Right lobe of liver (tissue), 6 donors: ENCODE results near the gene KANSL1. TPM values are rescaled to one million over a fixed set of nuclear protein-coding genes. Genes with fewer than 3 reads are reported as not detected.

Experiments used
- ATAC-seq, 4 donors: fragments of 200-7000 bp; cut with Tn5 transposase; one replicate each; pipeline ENCODE4 v1.9.1; 2020; ENCODE audit warnings: mild to moderate bottlenecking in 4 of 4, moderate library complexity in 4 of 4
- DNase-seq, 3 donors: peaks; one replicate each; pipeline ENCODE4 v3.0.0-alpha.2; 2020
- H3K27ac ChIP-seq, 3 donors: fragments of 200-600 bp; one replicate each; pipeline ENCODE4 v1.8.0; 2022
- H3K27me3 ChIP-seq, 2 donors: fragments of 200-600 bp; one replicate each; pipeline ENCODE4 v1.8.0; 2022
- H3K36me3 ChIP-seq, 4 donors: fragments of 200-600 bp; sonication (generic) in 1 of 4; one replicate each; pipeline versions ENCODE4 v1.5.1 to v1.8.0; 2017 to 2022; ENCODE audit warnings: control low read depth in 1 of 4
- H3K4me1 ChIP-seq, 4 donors: fragments of 200-600 bp; sonication (generic) in 1 of 4; one replicate each; pipeline versions ENCODE4 v1.5.1 to v1.8.0; 2017 to 2022; ENCODE audit warnings: control low read depth in 1 of 4
- H3K4me3 ChIP-seq, 3 donors: fragments of 200-600 bp; one replicate each; pipeline ENCODE4 v1.8.0; 2022
- H3K9me3 ChIP-seq, 4 donors: fragments of 200-600 bp; sonication (generic) in 1 of 4; one replicate each; pipeline versions ENCODE4 v1.5.1 to v1.8.0; 2017 to 2022; ENCODE audit warnings: control low read depth in 1 of 4
- CTCF ChIP-seq, 4 donors: fragments of 200-600 bp in 3 of 4; fragments of 450-650 bp in 1 of 4; IDR thresholded peaks; one replicate each; pipeline versions ENCODE4 v1.5.1 to v1.8.0; 2016 to 2022; ENCODE audit warnings: antibody characterized with exemption in 4 of 4, mild to moderate bottlenecking in 2 of 4
- POLR2A ChIP-seq: fragments of 450-650 bp; IDR thresholded peaks from one replicate; pipeline ENCODE4 v1.6.1; 2017; ENCODE audit warnings: antibody characterized with exemption, mild to moderate bottlenecking
- WGBS: methylation state at CpG from one replicate; pipeline ENCODE4 v1.1.6; 2018; ENCODE audit warnings: low coverage, low lambda C conversion rate; ENCODE audit not compliant: insufficient coverage; ENCODE audit errors: missing lambda C conversion rate; 5-methylcytosine and 5-hydroxymethylcytosine counted together
- intact Hi-C, 2 donors: fragments of 100-400 bp; cut with DNase I; formaldehyde crosslinking; loops; one replicate each; pipeline versions ENCODE4 v1.11.2 to v1.14.1; 2022
- small RNA-seq, 2 experiments: library from RNA; depleted of rRNA; stranded (forward); fragments of <200 nt; gene quantifications; one replicate each; pipeline ENCODE3, GENCODE V24; 2016
- total RNA-seq, 6 experiments: library from RNA; depleted of rRNA in 2 of 6; stranded (reverse); fragments of >200 nt in 2 of 6; fragmentation: NEBNext Ultra II Directional in 3 of 6; extraction: Animal tissue kit (Norgen Biotek cat#: 25700) in 3 of 6; gene quantifications; one replicate each; pipeline versions ENCODE4 v1.1.0 to v1.2.4, GENCODE V29; 2016 to 2023
- donor health status: DM: no; HTN: yes; CAD: no.
- donor health status: DM: no; HTN: no; CAD: no.
- donor health status: DM: no; HTN: no; CAD: no.
- donor health status: DM: no; HTN: yes; CAD: no.
- donor health status: DM: no; HTN: yes; CAD: no.

Gene KANSL1
- total RNA-seq, 6 experiments from 2014 or later: 23.1 to 29.5 (median 25.9) TPM

- TF ChIP-seq CTCF (IDR thresholded peaks at IDR 0.05): no peak
- TF ChIP-seq POLR2A: no peak
- H3K9me3 ChIP-seq: no peaks in the 10 kb centered on the region
- no peaks in the 10 kb centered on the region for H3K27me3 ChIP-seq
- no peak for DNase-seq
- H3K4me1 ChIP-seq: no peaks in the 10 kb centered on the region
- no peak overlapping the region for H3K27ac ChIP-seq
- H3K4me3 ChIP-seq: no peak overlapping the region
- intact Hi-C loops: no loop called here
- ATAC-seq: no peak
- no peaks in the 10 kb centered on the region for H3K36me3 ChIP-seq
- WGBS: 81% methylated on average over 5 of the region's 7 CpGs
These were observed 211.9 kb downstream of the KANSL1 start for GRCh38 chr17:45981306-45981705.

GRCh38 chr17:45980855-45981254, 212.4 kb downstream of the KANSL1 start:
- Histone ChIP-seq H3K9me3 (no peaks in the 10 kb centered on the region), H3K4me3 (no peak overlapping the region), H3K27ac (no peak overlapping the region), H3K4me1 (no peaks in the 10 kb centered on the region), H3K36me3 (no peaks in the 10 kb centered on the region), H3K27me3 (no peaks in the 10 kb centered on the region)
- intact Hi-C loops: no loop called here
- WGBS: 88% methylated on average over 4 of the region's 6 CpGs
- DNase-seq (no peak), ATAC-seq (no peak)
- TF ChIP-seq POLR2A (no peak), CTCF (IDR thresholded peaks at IDR 0.05) (no peak)

Small RNAs within 50 kb of the gene (small RNA-seq; reads per million reads assigned to genes)
- 0 reads per million in 2 experiments for gene RF00019

Other genes starting within 250 kb of the KANSL1 start
- not detected for gene STH, start 194.2 kb downstream of the KANSL1 start, total RNA-seq
- gene LRRC37A, start 101.7 kb upstream of the KANSL1 start, total RNA-seq: under 1 TPM; 0.44 to 0.95 (median 0.63) TPM
- 10 to 100 TPM in 4 of 6 experiments, 1 to 10 TPM in 2; 3.5 to 13.5 (median 12.3) TPM for gene ARL17B, start 168.3 kb upstream of the KANSL1 start, total RNA-seq